Stimulated activated CD8-positive, alpha-beta memory T cell treated with anti-CD3 and anti-CD28 coated beads, Interleukin-7, amount 100 ng/mL, for 24 hours (primary cell): ENCODE results near the gene TRAF1.
A peak's percentile ranks its signal among the peaks of the same experiment; 100 is the strongest.

Experiments used
- DNase-seq: peaks from one replicate; pipeline ENCODE4 v3.0.0-alpha.2; 2020; ENCODE audit warnings: low read depth

The TRAF1 gene

DNA sequence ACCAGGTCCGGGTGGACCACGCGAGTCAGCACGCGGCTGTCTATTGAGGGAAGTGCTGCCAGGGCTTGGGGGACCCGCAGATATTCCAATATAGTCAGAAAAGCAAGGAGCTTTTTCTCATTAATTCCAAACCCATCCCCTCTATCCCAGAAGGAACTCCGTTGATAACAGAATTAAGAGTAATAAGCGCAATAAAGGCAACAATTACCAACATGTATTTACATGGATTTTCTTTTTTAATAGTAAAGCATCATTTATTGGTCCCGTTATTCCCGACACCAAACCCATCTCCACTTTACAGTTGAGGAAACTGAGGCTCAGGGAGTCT lies 57.3 kb downstream of the TRAF1 start:
- DNase-seq: no peak

DNA sequence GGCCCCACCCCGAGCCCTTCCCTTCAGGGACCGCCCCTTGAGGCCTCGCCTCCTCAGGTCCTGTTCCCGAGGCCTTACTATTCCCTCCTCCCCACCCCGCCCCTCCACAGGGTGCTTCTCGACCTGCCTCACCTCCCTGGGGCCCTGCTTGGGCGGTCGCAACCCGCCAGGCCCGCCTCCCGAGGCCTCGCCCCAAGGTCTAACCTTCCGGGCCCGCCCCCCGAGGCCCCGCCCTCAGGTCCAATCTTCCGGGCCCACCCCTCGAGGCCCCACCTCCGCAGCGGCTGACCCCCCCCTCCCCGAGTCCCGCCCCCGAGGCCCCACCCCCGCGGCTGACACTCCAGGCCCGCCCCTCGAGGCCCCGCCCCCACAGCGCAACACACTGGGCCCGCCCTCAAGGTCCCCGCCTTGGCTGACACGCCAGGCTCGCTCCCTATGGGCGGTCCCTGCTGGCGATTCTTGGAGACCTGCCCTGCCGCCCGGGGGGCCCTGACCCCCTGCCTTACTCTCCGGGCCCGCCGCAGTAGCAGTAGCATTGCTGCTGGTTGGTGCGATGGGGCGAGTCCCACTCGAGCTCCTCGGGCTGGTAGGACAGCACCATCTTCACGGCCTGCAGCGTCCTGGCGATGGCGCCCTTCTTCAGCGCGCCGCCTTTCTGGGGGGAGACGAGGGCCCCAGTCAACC lies 57.8 kb downstream of the TRAF1 start:
- DNase-seq: peak; percentile 95

DNA sequence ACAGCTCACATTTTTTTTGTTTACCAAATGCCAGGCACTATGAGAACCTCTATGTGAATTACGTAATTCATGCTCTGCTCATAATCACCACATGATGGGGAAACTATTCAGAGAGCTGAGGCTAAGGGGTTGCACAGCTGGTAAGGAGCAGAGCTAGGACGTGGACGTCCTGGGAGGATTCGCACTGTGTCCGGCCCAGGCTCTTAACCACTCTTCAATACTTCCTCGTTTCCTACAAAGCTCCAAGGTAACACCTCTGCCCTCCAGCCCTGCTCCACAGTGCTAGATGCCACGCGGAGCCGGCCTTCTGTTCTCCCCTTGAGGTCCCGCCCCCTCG lies 58.3 kb downstream of the TRAF1 start:
- DNase-seq: no peak

DNA sequence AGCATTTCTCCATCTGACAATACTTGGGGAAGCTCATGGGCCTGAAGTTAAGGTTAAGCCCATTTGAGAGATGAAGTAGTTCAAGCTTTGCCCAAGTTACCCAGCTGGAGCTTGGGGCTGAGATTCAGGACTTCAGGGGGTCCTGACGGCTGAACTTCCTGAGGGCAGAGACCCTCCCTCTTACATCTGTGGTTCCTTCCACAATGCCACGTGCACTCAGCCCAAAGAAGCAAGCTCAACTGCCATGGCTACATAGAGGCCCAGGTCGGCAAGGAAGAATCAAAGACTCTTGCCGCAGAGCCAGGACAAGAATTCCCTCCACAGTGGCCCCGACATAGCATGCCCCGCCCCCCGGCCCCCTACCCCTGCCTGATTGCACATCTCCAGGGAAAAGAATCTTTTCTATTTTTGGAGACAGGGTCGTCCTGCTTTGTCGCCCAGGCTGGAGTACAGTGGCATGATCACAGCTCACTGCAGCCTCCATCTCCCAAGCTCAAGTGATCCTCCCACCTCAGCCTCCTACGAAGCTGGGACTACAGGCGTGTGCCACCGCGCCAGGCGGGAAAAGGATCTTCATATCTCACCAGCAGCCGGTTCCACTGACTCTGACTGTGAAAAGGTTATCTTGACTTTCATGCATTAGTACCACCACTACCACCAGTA lies 58.8 kb downstream of the TRAF1 start:
- no peak for DNase-seq

GRCh38 chr9:120866651-120867050 lies 59.9 kb downstream of the TRAF1 start:
- DNase-seq: no peak

DNA sequence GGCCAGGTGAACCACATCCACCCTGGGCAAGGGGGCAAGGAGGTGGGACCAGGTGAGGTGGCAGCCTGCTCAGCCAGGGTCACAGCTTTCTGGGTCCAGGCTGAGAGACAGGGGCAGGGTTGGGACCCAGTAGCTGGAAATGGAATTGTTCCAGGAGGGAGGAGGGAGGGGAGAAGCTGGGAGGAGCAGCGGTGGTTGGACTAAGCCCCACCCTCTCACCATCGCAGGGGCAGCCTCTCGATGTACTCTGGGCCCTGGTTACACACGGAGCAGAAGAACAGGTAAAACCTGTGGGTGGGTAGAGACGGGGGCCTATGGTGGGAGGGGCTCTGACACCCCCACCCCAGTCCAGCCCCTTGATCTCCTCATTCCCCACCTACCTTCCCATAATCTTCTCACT lies 60.8 kb downstream of the TRAF1 start:
- no peak for DNase-seq

DNA sequence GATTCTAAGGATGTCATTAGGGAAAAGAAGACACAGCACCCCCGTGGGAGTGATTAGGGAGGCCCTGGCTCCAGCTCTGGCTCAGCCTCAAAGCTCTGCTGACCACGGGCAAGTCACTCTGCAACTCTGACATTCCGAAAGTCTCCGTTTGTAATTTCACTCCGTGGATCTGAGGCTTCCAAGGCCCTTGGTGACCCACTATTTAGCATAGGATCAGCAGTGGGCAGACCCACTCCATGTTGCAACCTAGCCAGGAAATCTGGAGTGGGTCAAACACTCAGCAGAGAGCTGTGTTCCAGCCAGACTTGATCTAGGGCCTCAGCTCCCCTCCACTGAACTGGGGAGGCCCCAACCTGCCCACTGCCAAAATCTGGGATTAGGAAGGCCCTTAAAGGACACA lies 61.4 kb downstream of the TRAF1 start:
- DNase-seq: no peak

DNA sequence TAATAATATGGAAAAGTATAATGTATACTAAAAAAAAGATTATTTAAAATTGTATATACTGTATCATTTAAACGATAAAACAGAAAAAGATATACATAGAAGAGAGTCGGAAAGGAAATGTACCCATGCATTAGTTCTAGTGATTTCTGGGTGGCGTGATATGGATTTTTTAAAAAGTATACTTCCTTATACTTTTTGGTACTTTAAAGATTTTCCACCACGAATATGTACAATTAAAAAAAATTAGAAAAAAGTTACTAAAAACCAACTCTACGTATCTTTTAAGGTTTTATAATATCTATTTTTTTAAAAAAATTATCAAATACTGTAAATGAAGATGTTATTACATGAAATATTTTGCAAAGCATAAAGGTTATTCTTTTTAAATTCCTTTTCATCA lies 61.9 kb downstream of the TRAF1 start:
- DNase-seq: no peak

DNA sequence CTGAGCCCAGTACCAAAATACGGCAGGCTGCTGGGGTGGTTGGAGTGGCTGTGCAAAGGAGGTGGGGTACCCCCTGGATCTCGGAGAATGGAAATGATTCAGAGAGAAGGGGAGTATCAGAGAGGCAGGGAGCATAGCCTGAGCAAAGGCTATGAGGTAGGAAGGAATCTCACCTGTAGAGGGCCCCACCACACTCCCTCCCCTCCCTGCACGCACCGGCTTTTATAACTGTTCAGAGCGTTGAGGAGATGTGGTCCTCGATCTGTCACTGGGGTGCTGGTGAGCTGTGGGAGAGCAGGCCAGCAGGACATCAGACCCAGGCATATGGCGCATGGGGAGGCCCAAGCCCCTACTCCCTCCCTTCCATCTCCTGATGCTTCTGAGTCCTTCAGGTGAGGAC lies 62.8 kb downstream of the TRAF1 start:
- no peak for DNase-seq

DNA sequence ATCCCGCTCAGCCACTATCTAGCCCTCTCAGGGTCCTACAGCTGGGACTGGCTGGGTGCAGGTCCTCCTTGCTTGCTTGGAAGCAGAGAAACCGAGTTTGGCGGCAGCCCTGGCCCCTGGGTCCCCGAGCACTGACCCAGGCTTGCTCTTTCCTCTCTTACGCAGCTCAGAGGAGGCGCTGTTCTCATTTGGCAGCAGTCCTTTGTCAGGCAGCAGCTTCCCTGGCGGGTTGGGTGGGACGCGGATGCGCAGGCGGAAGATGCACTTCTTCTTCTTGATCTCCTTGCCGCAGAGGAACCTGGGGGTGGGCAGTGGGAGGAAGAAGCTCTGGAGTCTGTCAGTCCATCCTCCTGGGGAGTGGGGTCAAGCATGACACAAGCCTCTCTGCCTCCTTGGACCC lies 64.1 kb downstream of the TRAF1 start:
- DNase-seq: no peak

GRCh38 chr9:120861935-120862334 lies 64.7 kb downstream of the TRAF1 start:
- DNase-seq: no peak

DNA sequence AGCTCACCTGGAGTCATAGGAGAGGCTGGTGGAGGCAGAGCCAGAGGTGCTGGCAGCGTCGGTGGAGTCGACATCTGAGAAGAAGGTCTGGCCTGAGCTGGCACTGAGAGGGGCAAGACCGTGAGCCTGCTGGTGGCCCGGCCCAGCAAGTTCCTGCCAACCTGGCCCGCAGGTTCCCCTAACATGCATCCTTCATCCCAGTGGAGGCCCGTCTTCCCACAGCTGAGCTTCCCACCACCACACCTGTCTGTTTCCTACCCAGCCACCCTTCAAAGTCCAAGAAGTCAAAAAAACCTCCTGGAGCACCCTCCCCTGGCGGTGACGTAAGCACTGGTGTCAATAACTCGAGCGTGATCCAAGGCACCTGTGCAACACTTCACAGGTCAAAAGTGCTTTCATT lies 66.5 kb downstream of the TRAF1 start:
- no peak for DNase-seq

DNA sequence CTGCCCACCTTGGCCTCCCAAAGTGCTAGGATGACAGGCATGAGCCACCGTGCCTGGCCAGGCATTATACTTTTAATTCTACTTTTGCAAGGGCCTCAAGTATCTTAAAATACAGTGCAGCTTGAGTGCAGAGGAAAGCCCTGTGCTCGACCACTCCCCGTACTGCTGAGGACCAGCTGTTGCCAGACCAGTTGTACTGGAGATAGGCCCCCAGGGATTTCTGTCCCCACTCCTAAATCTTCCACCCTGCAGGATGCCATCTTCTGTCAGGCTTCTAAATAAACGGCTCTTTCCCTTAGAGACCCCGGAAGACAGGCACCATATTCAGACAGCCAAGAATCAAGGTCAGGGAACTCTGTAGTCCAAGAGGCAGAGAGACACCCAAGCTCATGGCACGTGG lies 67.2 kb downstream of the TRAF1 start:
- DNase-seq: no peak

DNA sequence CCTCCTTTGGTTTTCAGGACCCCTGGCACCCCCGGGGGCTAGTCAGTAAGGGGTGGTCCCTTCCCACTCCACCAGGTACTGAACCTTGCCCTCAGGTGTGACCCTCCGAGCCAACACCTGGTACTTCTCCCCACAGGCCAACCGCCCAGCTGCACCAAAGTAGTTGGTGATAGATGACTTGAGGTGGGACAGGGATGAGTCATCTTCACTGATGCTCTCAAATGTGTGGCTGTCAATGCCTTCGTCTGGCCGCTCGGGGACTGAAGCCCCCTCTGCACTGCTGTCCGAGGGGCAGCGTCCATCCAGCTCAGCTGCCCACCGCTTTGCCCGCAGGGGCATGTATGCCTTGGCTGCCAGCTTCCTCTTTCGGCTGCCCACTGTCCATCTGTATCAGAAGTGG lies 68.7 kb downstream of the TRAF1 start:
- no peak for DNase-seq

- DNase-seq: no peak
These were observed 69.1 kb downstream of the TRAF1 start for GRCh38 chr9:120857481-120857880.

DNA sequence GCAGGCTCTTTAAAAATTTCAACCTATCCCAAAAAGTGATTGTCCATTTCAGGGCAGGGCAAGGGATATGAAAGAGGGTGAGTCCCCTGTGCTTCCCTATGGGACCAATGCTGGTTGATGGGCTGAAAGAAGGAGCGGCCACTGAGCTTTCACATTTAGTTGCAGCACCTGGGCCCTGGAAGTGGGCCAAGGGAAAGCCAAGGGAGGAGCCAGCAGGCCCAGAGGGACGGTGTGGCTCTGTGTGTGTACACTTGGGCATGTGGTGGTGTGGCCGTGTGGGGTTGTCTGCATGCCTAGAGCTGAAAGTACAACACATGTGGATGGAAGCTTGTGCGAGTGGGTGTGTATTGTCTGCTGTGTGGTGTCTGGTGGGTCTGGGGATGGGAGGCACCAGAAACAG lies 69.9 kb downstream of the TRAF1 start:
- no peak for DNase-seq

GRCh38 chr9:120855827-120856670 lies 70.5 kb downstream of the TRAF1 start:
- DNase-seq: no peak

DNA sequence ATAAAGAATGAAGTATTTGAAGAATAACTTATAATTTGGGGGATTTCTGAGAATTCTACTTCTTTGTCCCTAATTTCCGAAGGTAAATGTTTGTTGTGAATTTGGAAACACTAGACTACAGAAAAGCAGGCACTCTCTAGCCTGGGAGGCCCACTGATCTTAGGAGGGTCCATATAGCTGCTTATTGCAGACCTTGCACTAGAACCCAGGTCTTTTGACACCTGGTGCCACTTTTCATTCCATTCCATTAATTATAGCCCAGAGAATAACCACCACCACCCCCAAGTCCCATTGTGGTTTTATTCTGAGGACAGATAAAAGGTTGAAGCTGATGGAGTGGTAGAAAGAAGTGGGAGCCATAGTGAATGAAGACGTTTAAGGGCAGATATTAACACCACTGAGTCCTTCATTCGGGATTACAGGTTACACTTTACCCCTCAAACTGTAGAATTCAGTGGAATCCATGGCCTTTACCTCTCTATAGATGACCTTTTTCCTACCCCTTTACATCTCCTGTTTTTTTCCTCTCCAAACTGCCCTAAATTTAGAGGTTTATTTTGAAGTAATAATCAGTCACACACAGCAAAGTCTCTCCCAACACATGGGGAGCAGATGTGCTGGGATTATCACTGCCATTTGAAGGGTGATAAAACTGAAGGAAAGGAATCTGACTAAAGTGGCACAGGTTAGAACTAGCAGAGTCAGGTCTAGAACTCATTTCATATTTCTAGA lies 71.8 kb downstream of the TRAF1 start:
- DNase-seq: no peak

GRCh38 chr9:120853198-120853597 lies 73.4 kb downstream of the TRAF1 start:
- no peak for DNase-seq
